HG03439 (cell line): ENCODE results near the gene RGL4.

Source experiments
- ATAC-seq: cut with Tn5 transposase; IDR thresholded peaks from one replicate; pipeline ENCODE4 v1.9.1; 2021; ENCODE audit warnings: mild to moderate bottlenecking, moderate library complexity; ENCODE audit not compliant: unreplicated experiment

RGL4 gene

GRCh38 chr22:23678133-23678532, 12.7 kb upstream of the RGL4 start:
- no peak for ATAC-seq

GRCh38 chr22:23681026-23681809, 9.6 kb upstream of the RGL4 start:
- ATAC-seq, result no peak

- ATAC-seq, result no peak
Observed at GRCh38 chr22:23682077-23682476, 8.7 kb upstream of the RGL4 start.

- ATAC-seq, result no peak
Observed at GRCh38 chr22:23682827-23683355, 7.9 kb upstream of the RGL4 start.

GRCh38 chr22:23683545-23683944, 7.3 kb upstream of the RGL4 start:
- no peak for ATAC-seq

GRCh38 chr22:23684026-23684425, 6.8 kb upstream of the RGL4 start:
- no peak for ATAC-seq

GRCh38 chr22:23684561-23685031, 6.2 kb upstream of the RGL4 start:
- no peak for ATAC-seq

GRCh38 chr22:23685205-23685784, 5.5 kb upstream of the RGL4 start:
- no peak for ATAC-seq

- ATAC-seq, result no peak
Observed at GRCh38 chr22:23686416-23687024, 4.3 kb upstream of the RGL4 start.

- no peak for ATAC-seq
Observed at GRCh38 chr22:23688121-23688520, 2.7 kb upstream of the RGL4 start.

- no peak for ATAC-seq
Observed at GRCh38 chr22:23688571-23688970, 2.2 kb upstream of the RGL4 start.

GRCh38 chr22:23689414-23689813, 1.4 kb upstream of the RGL4 start:
- ATAC-seq, result no peak

GRCh38 chr22:23691748-23692423, 1.1 kb downstream of the RGL4 start:
- no peak for ATAC-seq

GRCh38 chr22:23692598-23693291, 1.9 kb downstream of the RGL4 start:
- no peak for ATAC-seq

GRCh38 chr22:23693979-23694680, 3.3 kb downstream of the RGL4 start:
- no peak for ATAC-seq

- no peak for ATAC-seq
Observed at GRCh38 chr22:23695141-23695540, 4.3 kb downstream of the RGL4 start.

- no peak for ATAC-seq
Observed at GRCh38 chr22:23695571-23696325, 4.9 kb downstream of the RGL4 start.

- ATAC-seq, result peak; percentile 69
Observed at GRCh38 chr22:23696326-23696851, 5.6 kb downstream of the RGL4 start.
